HG03439 (cell line): ENCODE data around the gene LARGE2.
A peak's percentile ranks its signal among the peaks of the same experiment; 100 is the strongest.

ENCODE experiments used
- ATAC-seq: cut with Tn5 transposase; IDR thresholded peaks from one replicate; pipeline ENCODE4 v1.9.1; 2021; ENCODE audit warnings: mild to moderate bottlenecking, moderate library complexity; ENCODE audit not compliant: unreplicated experiment

LARGE2 gene

GRCh38 chr11:45928535-45929215 is 6.2 kb downstream of the LARGE2 start:
- ATAC-seq = no peak

- ATAC-seq = peak; percentile 4
These were observed 7.1 kb downstream of the LARGE2 start for GRCh38 chr11:45929486-45930030.

- ATAC-seq = peak; percentile 90
These were observed 7.8 kb downstream of the LARGE2 start for GRCh38 chr11:45930031-45930794.

GRCh38 chr11:45930951-45931570 is 8.6 kb downstream of the LARGE2 start:
- ATAC-seq = no peak

GRCh38 chr11:45931739-45932138 is 9.3 kb downstream of the LARGE2 start:
- ATAC-seq = no peak

GRCh38 chr11:45932217-45932616 is 9.8 kb downstream of the LARGE2 start:
- no peak for ATAC-seq

GRCh38 chr11:45933131-45933831 is 10.8 kb downstream of the LARGE2 start:
- no peak for ATAC-seq

- no peak for ATAC-seq
These were observed 11.6 kb downstream of the LARGE2 start for GRCh38 chr11:45933846-45934579.

- no peak for ATAC-seq
These were observed 12.3 kb downstream of the LARGE2 start for GRCh38 chr11:45934580-45935318.

GRCh38 chr11:45935349-45936064 is 13.1 kb downstream of the LARGE2 start:
- no peak for ATAC-seq

- ATAC-seq = no peak
These were observed 14.1 kb downstream of the LARGE2 start for GRCh38 chr11:45936511-45937054.

GRCh38 chr11:45937916-45938315 is 15.5 kb downstream of the LARGE2 start:
- no peak for ATAC-seq

GRCh38 chr11:45939836-45940235 is 17.4 kb downstream of the LARGE2 start:
- no peak for ATAC-seq

- no peak for ATAC-seq
These were observed 18.8 kb downstream of the LARGE2 start for GRCh38 chr11:45941285-45941684.

- no peak for ATAC-seq
These were observed 19.9 kb downstream of the LARGE2 start for GRCh38 chr11:45942381-45942780.

- ATAC-seq = no peak
These were observed 23.0 kb downstream of the LARGE2 start for GRCh38 chr11:45945397-45945999.

- ATAC-seq = no peak
These were observed 25.4 kb downstream of the LARGE2 start for GRCh38 chr11:45947885-45948284.

GRCh38 chr11:45948356-45948755 is 25.9 kb downstream of the LARGE2 start:
- ATAC-seq = no peak
